ENCODE data around the gene NCKAP5. TPM values are rescaled to one million over a fixed set of nuclear protein-coding genes. Genes with fewer than 3 reads are reported as not detected.

Gene NCKAP5
- total and polyA plus RNA-seq, 9 of the 15 experiments (the other 6 are each of a cell fraction or from before 2014, with no cell fraction given): not detected

DNA sequence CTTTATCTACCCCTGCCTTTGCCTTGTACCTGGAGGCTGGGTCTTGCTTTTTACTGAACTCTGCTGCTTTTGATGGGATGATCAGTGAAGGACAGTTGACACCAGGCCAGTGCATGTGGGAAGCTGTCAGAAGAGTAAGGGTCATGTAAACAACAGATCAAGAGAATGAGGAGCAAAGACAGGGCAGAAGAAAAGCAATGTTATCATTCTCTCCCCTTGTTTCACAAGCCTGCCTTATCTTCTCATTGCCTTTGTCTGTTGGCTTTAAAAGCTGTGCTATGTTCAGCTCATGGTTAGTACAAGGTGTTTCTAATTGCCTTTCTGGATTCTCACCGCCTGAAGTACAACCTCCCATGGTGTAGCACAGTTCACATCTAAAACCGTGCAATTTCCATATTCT, 925.8 kb downstream of the NCKAP5 start:
- H3K27me3 ChIP-seq (ENCODE audit: control insufficient read depth in 2 of 2, insufficient read depth in 2 of 2, low read length in 2 of 2): peaks cover 0 to 13% of the 10 kb centered on the region in 2 experiments; a peak in 2 of 5 replicates
- no peaks in the 10 kb centered on the region for H3K79me2 ChIP-seq (ENCODE audit: control insufficient read depth, insufficient read depth, low read length)
- CTCF ChIA-PET (ENCODE audit: low intra/inter-chr PET ratio): no interaction called here
- FAIRE-seq (no peak), ATAC-seq (no peak), DNase-seq (ENCODE audit: extremely low read depth in 1 of 4, low spot score in 3 of 4) (no peak)
- no peaks in the 10 kb centered on the region for H3K9me1 ChIP-seq (ENCODE audit: control insufficient read depth, insufficient read depth, low read length)
- intact Hi-C loops (cut with micrococcal nuclease) (no loop called here), in situ Hi-C loops (cut with MboI) (no loop called here)
- H2AFZ ChIP-seq (ENCODE audit: low read depth, low read length): no peak overlapping the region
- no peak overlapping the region for H3K27ac ChIP-seq (ENCODE audit: extremely low read depth, low read depth, low read length)
- H3K9ac ChIP-seq (ENCODE audit: insufficient read depth in 1 of 2, low read depth in 2 of 2, low read length in 2 of 2): no peak overlapping the region
- H3K36me3 ChIP-seq (ENCODE audit: control insufficient read depth, insufficient read depth, low read length): no peaks in the 10 kb centered on the region
- H4K20me1 ChIP-seq (replicated peaks; ENCODE audit: control insufficient read depth, insufficient read depth, low read length): no peaks in the 10 kb centered on the region
- POLR2A ChIA-PET: no interaction called here
- H3K4me2 ChIP-seq (ENCODE audit: insufficient read depth, low read length): no peak overlapping the region
- peaks cover 0 to 4% of the 10 kb centered on the region in 2 experiments; a peak in 1 of 5 replicates for H3K4me1 ChIP-seq (replicated peaks in 1 of 2; ENCODE audit: control insufficient read depth in 2 of 2, insufficient read depth in 2 of 2, low read length in 2 of 2)
- no peak overlapping the region for H3K4me3 ChIP-seq
- BruUV-seq (replicated peaks): no TSS peak
- H3K9me3 ChIP-seq (replicated peaks; ENCODE audit: control insufficient read depth, insufficient read depth, low read depth, low read length): no peaks in the 10 kb centered on the region
- TF ChIP-seq ZNF232 (CRISPR knock-in tag; IDR thresholded peaks at IDR 0.05): no peak
- TF ChIP-seq BHLHE40 (IDR thresholded peaks at IDR 0.05; ENCODE audit: low read length): no peak
- TF ChIP-seq MECOM (CRISPR knock-in tag; IDR thresholded peaks at IDR 0.05): no peak
- no peak for TF ChIP-seq ZNF324 (CRISPR knock-in tag; IDR thresholded peaks at IDR 0.05)
- no peak for TF ChIP-seq IRF2 (CRISPR knock-in tag; IDR thresholded peaks at IDR 0.05)
- TF ChIP-seq, protein P1, sequence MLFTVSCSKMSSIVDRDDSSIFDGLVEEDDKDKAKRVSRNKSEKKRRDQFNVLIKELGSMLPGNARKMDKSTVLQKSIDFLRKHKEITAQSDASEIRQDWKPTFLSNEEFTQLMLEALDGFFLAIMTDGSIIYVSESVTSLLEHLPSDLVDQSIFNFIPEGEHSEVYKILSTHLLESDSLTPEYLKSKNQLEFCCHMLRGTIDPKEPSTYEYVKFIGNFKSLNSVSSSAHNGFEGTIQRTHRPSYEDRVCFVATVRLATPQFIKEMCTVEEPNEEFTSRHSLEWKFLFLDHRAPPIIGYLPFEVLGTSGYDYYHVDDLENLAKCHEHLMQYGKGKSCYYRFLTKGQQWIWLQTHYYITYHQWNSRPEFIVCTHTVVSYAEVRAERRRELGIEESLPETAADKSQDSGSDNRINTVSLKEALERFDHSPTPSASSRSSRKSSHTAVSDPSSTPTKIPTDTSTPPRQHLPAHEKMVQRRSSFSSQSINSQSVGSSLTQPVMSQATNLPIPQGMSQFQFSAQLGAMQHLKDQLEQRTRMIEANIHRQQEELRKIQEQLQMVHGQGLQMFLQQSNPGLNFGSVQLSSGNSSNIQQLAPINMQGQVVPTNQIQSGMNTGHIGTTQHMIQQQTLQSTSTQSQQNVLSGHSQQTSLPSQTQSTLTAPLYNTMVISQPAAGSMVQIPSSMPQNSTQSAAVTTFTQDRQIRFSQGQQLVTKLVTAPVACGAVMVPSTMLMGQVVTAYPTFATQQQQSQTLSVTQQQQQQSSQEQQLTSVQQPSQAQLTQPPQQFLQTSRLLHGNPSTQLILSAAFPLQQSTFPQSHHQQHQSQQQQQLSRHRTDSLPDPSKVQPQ (CRISPR knock-in tag; IDR thresholded peaks at IDR 0.05; ENCODE audit: borderline replicate concordance): no peak
- 0% methylated on average over 2 of the region's 2 CpGs for WGBS (ENCODE audit: insufficient coverage, low coverage, missing lambda C conversion rate)

Measured in K562 (cell line).